Chondrocyte (in vitro differentiated cells): ENCODE data around the gene MAB21L2. TPM values are rescaled to one million over a fixed set of nuclear protein-coding genes. Genes with fewer than 3 reads are reported as not detected.

ENCODE experiments used
- DNase-seq: peaks from one replicate; pipeline ENCODE4 v3.0.0; 2021; ENCODE audit warnings: mixed read lengths, low spot score
- H3K27ac Mint-ChIP-seq: one replicate; pipeline ENCODE4 v1.8.0; 2021; ENCODE audit warnings: mild to moderate bottlenecking, moderate library complexity, mixed read lengths; ENCODE audit not compliant: unreplicated experiment
- H3K27me3 Mint-ChIP-seq: 2 replicates; pipeline ENCODE4 v1.8.0; 2021; ENCODE audit warnings: low read depth, mixed read lengths
- H3K36me3 Mint-ChIP-seq: 2 replicates; pipeline ENCODE4 v1.8.0; 2021; ENCODE audit warnings: low read depth, mixed read lengths
- H3K4me1 Mint-ChIP-seq: 2 replicates; pipeline ENCODE4 v1.8.0; 2021; ENCODE audit warnings: low read depth, mild to moderate bottlenecking, mixed read lengths
- H3K4me3 Mint-ChIP-seq: one replicate; pipeline ENCODE4 v1.8.0; 2021; ENCODE audit warnings: mild to moderate bottlenecking, moderate library complexity, mixed read lengths; ENCODE audit not compliant: unreplicated experiment
- H3K9me3 Mint-ChIP-seq: 2 replicates; pipeline ENCODE4 v1.8.0; 2021; ENCODE audit warnings: low read depth, mixed read lengths
- total RNA-seq: library from RNA; stranded (reverse); gene quantifications from 3 replicates; pipeline ENCODE4 v1.2.1, GENCODE V29; 2021
- TF ChIP-seq, protein P1 (sequence below): fragments of 200-600 bp; sonication (generic); IDR thresholded peaks from 2 replicates; pipeline ENCODE4 v1.5.0; 2021; ENCODE audit warnings: antibody characterized with exemption, mild to moderate bottlenecking, moderate library complexity

Gene MAB21L2
- total RNA-seq, 1 donor from 2014 or later: 4.2 TPM

DNA sequence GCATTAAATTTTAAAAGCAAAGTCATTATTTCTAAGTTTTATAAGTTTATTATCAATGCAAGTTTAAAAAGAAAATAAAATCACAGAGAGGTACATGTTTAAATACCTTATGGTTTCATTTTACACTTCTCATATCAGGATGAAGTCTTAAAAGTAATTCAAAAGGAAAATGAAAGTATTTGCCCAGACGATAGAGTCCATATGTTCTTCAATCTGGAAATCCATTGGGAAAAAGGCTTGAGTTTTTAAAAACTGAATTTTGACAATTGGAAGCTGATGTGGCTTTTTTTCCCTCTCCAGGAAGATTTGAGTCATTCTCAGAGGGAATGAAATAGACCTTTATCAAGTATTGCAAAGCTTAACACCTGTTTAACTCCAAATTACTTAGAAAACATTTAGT lies 37.1 kb downstream of the MAB21L2 start:
- DNase-seq: no peak

DNA sequence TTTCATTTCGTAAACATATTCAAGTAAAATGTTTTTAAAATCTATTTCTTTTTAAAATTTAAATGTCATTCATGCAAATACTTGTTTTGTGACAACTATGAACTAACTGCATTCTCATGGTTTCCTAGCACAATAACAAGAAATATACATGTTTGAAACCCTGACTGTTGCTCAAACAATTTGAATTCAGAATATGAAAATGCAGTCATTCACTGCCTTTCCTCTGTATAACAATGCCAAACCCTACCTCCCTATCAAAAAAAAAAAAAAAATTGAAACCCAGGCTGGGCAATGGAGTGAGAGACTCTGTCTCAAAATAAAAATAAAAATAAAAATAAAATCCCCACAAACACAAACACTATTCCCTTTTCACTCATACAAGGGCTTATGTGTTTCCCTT lies 42.1 kb downstream of the MAB21L2 start:
- peaks cover 3% of the 10 kb centered on the region for H3K4me1 Mint-ChIP-seq
- no peak overlapping the region for H3K27ac Mint-ChIP-seq
- H3K36me3 Mint-ChIP-seq: no peaks in the 10 kb centered on the region
- DNase-seq: no peak
- no peak overlapping the region for H3K4me3 Mint-ChIP-seq
- TF ChIP-seq, protein P1, sequence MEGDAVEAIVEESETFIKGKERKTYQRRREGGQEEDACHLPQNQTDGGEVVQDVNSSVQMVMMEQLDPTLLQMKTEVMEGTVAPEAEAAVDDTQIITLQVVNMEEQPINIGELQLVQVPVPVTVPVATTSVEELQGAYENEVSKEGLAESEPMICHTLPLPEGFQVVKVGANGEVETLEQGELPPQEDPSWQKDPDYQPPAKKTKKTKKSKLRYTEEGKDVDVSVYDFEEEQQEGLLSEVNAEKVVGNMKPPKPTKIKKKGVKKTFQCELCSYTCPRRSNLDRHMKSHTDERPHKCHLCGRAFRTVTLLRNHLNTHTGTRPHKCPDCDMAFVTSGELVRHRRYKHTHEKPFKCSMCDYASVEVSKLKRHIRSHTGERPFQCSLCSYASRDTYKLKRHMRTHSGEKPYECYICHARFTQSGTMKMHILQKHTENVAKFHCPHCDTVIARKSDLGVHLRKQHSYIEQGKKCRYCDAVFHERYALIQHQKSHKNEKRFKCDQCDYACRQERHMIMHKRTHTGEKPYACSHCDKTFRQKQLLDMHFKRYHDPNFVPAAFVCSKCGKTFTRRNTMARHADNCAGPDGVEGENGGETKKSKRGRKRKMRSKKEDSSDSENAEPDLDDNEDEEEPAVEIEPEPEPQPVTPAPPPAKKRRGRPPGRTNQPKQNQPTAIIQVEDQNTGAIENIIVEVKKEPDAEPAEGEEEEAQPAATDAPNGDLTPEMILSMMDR: no peak
- no peaks in the 10 kb centered on the region for H3K27me3 Mint-ChIP-seq
- H3K9me3 Mint-ChIP-seq: peaks cover 5% of the 10 kb centered on the region

More for the DNA sequence above, 37.1 kb downstream of the MAB21L2 start:
- Mint-ChIP-seq H3K36me3 (no peaks in the 10 kb centered on the region), H3K4me1 (peaks cover 5% of the 10 kb centered on the region), H3K27me3 (no peaks in the 10 kb centered on the region), H3K27ac (no peak overlapping the region), H3K9me3 (peaks cover 5% of the 10 kb centered on the region), H3K4me3 (no peak overlapping the region)
- TF ChIP-seq, protein P1: no peak

DNA sequence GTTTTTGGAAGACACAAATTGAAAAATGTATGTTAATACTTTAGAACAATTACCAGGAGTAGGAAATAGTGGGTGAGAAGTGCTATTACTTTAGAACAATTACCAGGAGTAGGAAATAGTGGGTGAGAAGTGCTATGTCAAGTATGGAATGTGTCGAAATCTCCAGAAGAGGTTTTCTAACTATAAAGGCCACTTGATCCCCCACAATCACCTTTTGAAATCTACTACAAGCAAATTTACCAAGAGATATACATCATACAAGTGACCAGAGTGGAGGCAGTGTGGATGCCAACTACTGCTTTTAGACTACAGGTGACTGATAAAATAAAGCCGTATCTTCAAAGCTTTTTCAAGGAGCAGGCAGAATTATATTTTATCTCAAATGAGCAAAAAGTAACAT lies 43.1 kb downstream of the MAB21L2 start:
- TF ChIP-seq, protein P1: no peak
- H3K4me3 Mint-ChIP-seq: no peak overlapping the region
- DNase-seq: no peak
- H3K9me3 Mint-ChIP-seq: peaks cover 5% of the 10 kb centered on the region
- no peaks in the 10 kb centered on the region for H3K4me1 Mint-ChIP-seq
- H3K27me3 Mint-ChIP-seq: no peaks in the 10 kb centered on the region
- H3K36me3 Mint-ChIP-seq: no peaks in the 10 kb centered on the region
- no peak overlapping the region for H3K27ac Mint-ChIP-seq

DNA sequence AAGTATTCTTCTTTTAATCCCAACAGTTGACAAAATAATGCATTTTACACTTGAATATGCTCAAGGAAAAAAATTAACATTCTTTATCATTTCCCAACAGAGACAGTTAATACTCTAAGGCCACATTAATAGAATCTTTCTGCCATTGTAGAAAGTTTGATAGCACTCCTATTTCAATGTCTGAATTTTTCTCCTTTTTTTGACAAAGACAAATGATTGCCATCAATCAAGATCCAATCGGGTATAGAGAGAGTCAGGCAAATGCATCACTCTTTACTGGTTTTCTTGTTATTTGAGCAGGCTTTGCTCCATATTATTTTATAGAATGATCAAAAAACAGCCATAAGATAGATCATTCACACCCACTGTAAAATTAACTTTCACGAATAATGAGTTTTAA lies 46.1 kb downstream of the MAB21L2 start:
- TF ChIP-seq, protein P1: no peak
- Mint-ChIP-seq H3K9me3 (peaks cover 11% of the 10 kb centered on the region), H3K4me3 (no peak overlapping the region), H3K4me1 (no peaks in the 10 kb centered on the region), H3K27me3 (no peaks in the 10 kb centered on the region), H3K36me3 (peaks cover 4% of the 10 kb centered on the region), H3K27ac (no peak overlapping the region)
- DNase-seq: no peak

DNA sequence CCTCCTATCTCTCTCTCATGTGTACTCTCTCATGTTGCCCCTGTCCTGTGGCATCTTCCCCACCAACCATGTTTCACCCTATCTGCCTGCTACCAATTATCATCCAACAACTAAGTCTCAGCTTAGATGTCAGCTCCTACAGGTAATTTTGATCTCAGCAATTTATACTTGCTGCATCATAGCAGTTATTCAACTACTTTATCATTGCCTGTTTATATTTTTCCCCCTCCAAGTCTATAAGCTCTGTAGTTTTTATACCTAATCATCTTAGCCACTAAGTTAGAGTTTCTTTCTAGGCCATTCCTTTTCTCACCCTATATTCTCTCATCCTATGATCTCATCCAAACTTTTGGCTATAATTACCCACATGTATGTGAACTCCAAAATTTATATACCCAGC lies 50.7 kb downstream of the MAB21L2 start:
- DNase-seq: no peak
- Mint-ChIP-seq H3K27ac (no peak overlapping the region), H3K4me3 (no peak overlapping the region), H3K4me1 (no peaks in the 10 kb centered on the region), H3K27me3 (no peaks in the 10 kb centered on the region), H3K9me3 (peaks cover 15% of the 10 kb centered on the region), H3K36me3 (peaks cover 4% of the 10 kb centered on the region)
- TF ChIP-seq, protein P1: no peak
